ENCODE measurements around the gene TIAL1. TPM values are rescaled to one million over a fixed set of nuclear protein-coding genes. Genes with fewer than 3 reads are reported as not detected.

TIAL1 gene
- total and polyA plus RNA-seq, 2 of the 13 experiments (the other 11 are each of a cell fraction or from before 2014, with no cell fraction given) = 31.5 to 148 TPM

- no peak for TF ChIP-seq ZNF367 (CRISPR knock-in tag; IDR thresholded peaks at IDR 0.05; ENCODE audit: borderline replicate concordance)
- no peak for TF ChIP-seq HBP1 (CRISPR knock-in tag; IDR thresholded peaks at IDR 0.05; ENCODE audit: low read depth)
- peak; percentile 94 for TF ChIP-seq ZBTB26 (CRISPR knock-in tag; IDR thresholded peaks at IDR 0.05; ENCODE audit: borderline replicate concordance)
- no peak for TF ChIP-seq ZNF598 (CRISPR knock-in tag; IDR thresholded peaks at IDR 0.05; ENCODE audit: borderline replicate concordance)
- TF ChIP-seq ZNF605 (CRISPR knock-in tag; IDR thresholded peaks at IDR 0.05) = no peak
- TF ChIP-seq SAFB2 (CRISPR knock-in tag; IDR thresholded peaks at IDR 0.05; ENCODE audit: borderline replicate concordance, low read depth) = no peak
- TF ChIP-seq CHD2 (IDR thresholded peaks at IDR 0.05; ENCODE audit: low read depth, low read length) = no peak
- peak; percentile 72; the same call in 1 of the 2 replicates for TF ChIP-seq ZNF362 (CRISPR knock-in tag; IDR thresholded peaks at IDR 0.05; ENCODE audit: borderline replicate concordance)
- no peak for TF ChIP-seq FOXO1 (CRISPR knock-in tag; IDR thresholded peaks at IDR 0.05)
- no peak for TF ChIP-seq SMYD3 (CRISPR knock-in tag; IDR thresholded peaks at IDR 0.05)
- 0 out of 2 replicates have a peak, but pooled peaks have one; percentile 46 for TF ChIP-seq ATF3 (CRISPR knock-in tag; IDR thresholded peaks at IDR 0.05)
Observed at GRCh38 chr10:119634219-119634544, 37.4 kb upstream of the TIAL1 start (continued).

All from HepG2 (cell line).